K562 (cell line): ENCODE data around the gene ERO1B. TPM values are rescaled to one million over a fixed set of nuclear protein-coding genes. Genes with fewer than 3 reads are reported as not detected.

Experiments
- CC2D1A ChIP-seq: fragments of 450-650 bp; IDR thresholded peaks from 2 replicates; pipeline ENCODE4 v1.6.1; 2017; ENCODE audit warnings: mild to moderate bottlenecking
- CCNT2 ChIP-seq: IDR thresholded peaks from 2 replicates; pipeline ENCODE4 v1.6.1; 2011; ENCODE audit warnings: borderline replicate concordance, low read depth, mild to moderate bottlenecking, moderate library complexity, mixed read lengths, low read length; ENCODE audit not compliant: insufficient read length; ENCODE audit errors: extremely low read depth
- CLOCK ChIP-seq: fragments of 250-450 bp; sonication (Bioruptor Pico); IDR thresholded peaks from 2 replicates; pipeline ENCODE4 v1.4.0; 2020; ENCODE audit warnings: mild to moderate bottlenecking, moderate library complexity, borderline replicate concordance
- CREB1 ChIP-seq, 2 experiments: sonication (generic) in 1 of 2; formaldehyde crosslinking in 1 of 2; IDR thresholded peaks; 2 replicates each; pipeline versions ENCODE4 v1.6.1 to v1.8.0; 2012 to 2022; ENCODE audit warnings: inconsistent platforms in 1 of 2, mild to moderate bottlenecking in 1 of 2, missing genetic modification reagents in 1 of 2, moderate library complexity in 1 of 2
- ETV1 ChIP-seq: fragments of 450-650 bp; conservative IDR thresholded peaks from 2 replicates; pipeline ENCODE4 v1.6.1; 2016; ENCODE audit warnings: missing genetic modification characterization, control low read depth, low read depth, missing compliant biosample characterization
- EWSR1 ChIP-seq: fragments of 450-650 bp; IDR thresholded peaks from 2 replicates; pipeline ENCODE4 v1.6.1; 2018; ENCODE audit warnings: borderline replicate concordance, mild to moderate bottlenecking, low read depth, moderate library complexity; ENCODE audit not compliant: partially characterized antibody
- HMGXB4 ChIP-seq: sonication (generic); formaldehyde crosslinking; IDR thresholded peaks from 2 replicates; pipeline ENCODE4 v1.8.1; 2023; ENCODE audit warnings: mild to moderate bottlenecking, missing genetic modification reagents
- LARP7 ChIP-seq: fragments of 450-650 bp; IDR thresholded peaks from 2 replicates; pipeline ENCODE4 v1.6.1; 2016
- MECOM ChIP-seq: fragments of 250-450 bp; sonication (Bioruptor Pico); IDR thresholded peaks from 2 replicates; pipeline ENCODE4 v1.8.0; 2022; ENCODE audit warnings: inconsistent platforms
- MYBL2 ChIP-seq, 2 experiments: fragments of 450-650 bp in 1 of 2; sonication (generic) in 1 of 2; formaldehyde crosslinking in 1 of 2; IDR thresholded peaks; 2 replicates each; pipeline versions ENCODE4 v1.6.1 to v1.8.1; 2017 to 2022; ENCODE audit warnings: borderline replicate concordance in 1 of 2, inconsistent platforms in 1 of 2, low read depth in 1 of 2, mild to moderate bottlenecking in 1 of 2, missing genetic modification reagents in 1 of 2, moderate library complexity in 1 of 2
- NR0B1 ChIP-seq: fragments of 450-650 bp; IDR thresholded peaks from one replicate; pipeline ENCODE4 v1.6.1; 2018; ENCODE audit warnings: mild to moderate bottlenecking, moderate library complexity; ENCODE audit not compliant: partially characterized antibody
- NR4A1 ChIP-seq, 2 experiments: fragments of 250-450 bp in 1 of 2; fragments of 450-650 bp in 1 of 2; sonication (Bioruptor Pico) in 1 of 2; IDR thresholded peaks; 2 replicates each; pipeline versions ENCODE4 v1.4.0 to v1.6.1; 2016 to 2020; ENCODE audit warnings: mild to moderate bottlenecking in 2 of 2, missing compliant biosample characterization in 1 of 2, missing genetic modification characterization in 1 of 2, moderate library complexity in 1 of 2
- RHOXF2B ChIP-seq: fragments of 250-450 bp; sonication (Bioruptor Pico); conservative IDR thresholded peaks from 2 replicates; pipeline ENCODE4 v1.5.1; 2021
- SMARCB1 ChIP-seq: IDR thresholded peaks from 2 replicates; pipeline ENCODE4 v1.6.1; 2011; ENCODE audit warnings: improper control_type of control experiment, low read depth; ENCODE audit not compliant: insufficient read length
- TGIF2 ChIP-seq: sonication (generic); formaldehyde crosslinking; IDR thresholded peaks from 2 replicates; pipeline ENCODE4 v1.8.1; 2022; ENCODE audit warnings: mild to moderate bottlenecking, missing genetic modification reagents, moderate library complexity
- XRCC3 ChIP-seq: fragments of 450-650 bp; IDR thresholded peaks from 2 replicates; pipeline ENCODE4 v1.6.1; 2017; ENCODE audit warnings: mild to moderate bottlenecking, moderate library complexity
- ZNF121 ChIP-seq: sonication (generic); formaldehyde crosslinking; conservative IDR thresholded peaks from 2 replicates; pipeline ENCODE4 v1.8.0; 2022; ENCODE audit warnings: missing genetic modification reagents
- ZNF197 ChIP-seq: fragments of 200-800 bp; sonication (Bioruptor generic); IDR thresholded peaks from 2 replicates; pipeline ENCODE4 v1.6.1; 2016; ENCODE audit warnings: low read depth, missing genetic modification characterization, missing compliant biosample characterization
- ZNF23 ChIP-seq: fragments of 250-450 bp; sonication (Bioruptor Pico); IDR thresholded peaks from 2 replicates; pipeline ENCODE4 v1.4.0; 2020; ENCODE audit warnings: mild to moderate bottlenecking
- ZSCAN32 ChIP-seq: fragments of 450-650 bp; formaldehyde crosslinking; IDR thresholded peaks from 2 replicates; pipeline ENCODE4 v1.4.0; 2020; ENCODE audit warnings: mild to moderate bottlenecking, moderate library complexity
- polyA plus RNA-seq, 8 experiments: library from polyadenylated mRNA; depleted of rRNA in 4 of 8; stranded (reverse) in 5 of 8; unstranded in 3 of 8; fragments of >200 nt; fragmentation: Nextera tagmentation in 2 of 8; fragmentation: Illumina TruSeq in 1 of 8; extraction: Ambion mirVana in 2 of 8; extraction: Trizol in 1 of 8; gene quantifications; 2 replicates each; pipeline versions ENCODE4 v1.2.1 to v1.2.3, GENCODE V29; 2011 to 2014; ENCODE audit warnings: inconsistent platforms in 1 of 8, missing spikeins in 1 of 8
- total RNA-seq, 7 experiments: library from RNA; depleted of rRNA in 6 of 7; stranded (reverse); fragments of >200 nt in 6 of 7; fragmentation: Illumina TruSeq in 2 of 7; extraction: Trizol in 2 of 7; gene quantifications; 2 replicates each; pipeline versions ENCODE4 v1.2.1 to v1.2.3, GENCODE V29; 2011 to 2021; ENCODE audit warnings: low replicate concordance in 1 of 7

Gene ERO1B
- total and polyA plus RNA-seq, 9 of the 15 experiments (the other 6 are each of a cell fraction or from before 2014, with no cell fraction given) = 0.59 to 6.4 (median 4.2) TPM

- TF ChIP-seq NR0B1 (no peak), CREB1 (IDR thresholded peaks at IDR 0.05) (peak; percentile 70), CREB1 (CRISPR knock-in tag; IDR thresholded peaks at IDR 0.05) (peak; percentile 51; the same call in 1 of the 2 replicates), ZSCAN32 (CRISPR knock-in tag) (peak; percentile 72), CLOCK (0 out of 2 replicates have a peak, but pooled peaks have one; percentile 14), NR4A1 (CRISPR knock-in tag; IDR thresholded peaks at IDR 0.05) (peak; percentile 89; the same call in 1 of the 2 replicates), NR4A1 (tag; IDR thresholded peaks at IDR 0.05) (peak; percentile 62; the same call in 1 of the 2 replicates), ZNF197 (CRISPR knock-in tag) (0 out of 2 replicates have a peak, but pooled peaks have one; percentile 25), RHOXF2B (CRISPR knock-in tag) (no peak), HMGXB4 (CRISPR knock-in tag) (peak; percentile 61; the same call in 1 of the 2 replicates), ZNF23 (CRISPR knock-in tag) (no peak), MECOM (CRISPR knock-in tag) (no peak), ZNF121 (no peak), CC2D1A (no peak), CCNT2 (peak; percentile 72), ETV1 (tag) (0 out of 2 replicates have a peak, but pooled peaks have one; percentile 20), SMARCB1 (no peak), EWSR1 (no peak), TGIF2 (CRISPR knock-in tag) (no peak), XRCC3 (no peak), LARP7 (peak; percentile 28; the same call in 1 of the 2 replicates), MYBL2 (IDR thresholded peaks at IDR 0.05; ENCODE audit: low read depth) (no peak), MYBL2 (CRISPR knock-in tag; IDR thresholded peaks at IDR 0.05; ENCODE audit: borderline replicate concordance) (no peak)
Measured at GRCh38 chr1:236281654-236282424, at the start of gene ERO1B (continued).
